Cerebellar cortex (tissue), 1 donor: ENCODE measurements around the gene SDF2L1.

Source experiments
- DNase-seq: peaks from one replicate; pipeline ENCODE4 v3.0.0-alpha.2; 2015; ENCODE audit warnings: low spot score

Gene SDF2L1

DNA sequence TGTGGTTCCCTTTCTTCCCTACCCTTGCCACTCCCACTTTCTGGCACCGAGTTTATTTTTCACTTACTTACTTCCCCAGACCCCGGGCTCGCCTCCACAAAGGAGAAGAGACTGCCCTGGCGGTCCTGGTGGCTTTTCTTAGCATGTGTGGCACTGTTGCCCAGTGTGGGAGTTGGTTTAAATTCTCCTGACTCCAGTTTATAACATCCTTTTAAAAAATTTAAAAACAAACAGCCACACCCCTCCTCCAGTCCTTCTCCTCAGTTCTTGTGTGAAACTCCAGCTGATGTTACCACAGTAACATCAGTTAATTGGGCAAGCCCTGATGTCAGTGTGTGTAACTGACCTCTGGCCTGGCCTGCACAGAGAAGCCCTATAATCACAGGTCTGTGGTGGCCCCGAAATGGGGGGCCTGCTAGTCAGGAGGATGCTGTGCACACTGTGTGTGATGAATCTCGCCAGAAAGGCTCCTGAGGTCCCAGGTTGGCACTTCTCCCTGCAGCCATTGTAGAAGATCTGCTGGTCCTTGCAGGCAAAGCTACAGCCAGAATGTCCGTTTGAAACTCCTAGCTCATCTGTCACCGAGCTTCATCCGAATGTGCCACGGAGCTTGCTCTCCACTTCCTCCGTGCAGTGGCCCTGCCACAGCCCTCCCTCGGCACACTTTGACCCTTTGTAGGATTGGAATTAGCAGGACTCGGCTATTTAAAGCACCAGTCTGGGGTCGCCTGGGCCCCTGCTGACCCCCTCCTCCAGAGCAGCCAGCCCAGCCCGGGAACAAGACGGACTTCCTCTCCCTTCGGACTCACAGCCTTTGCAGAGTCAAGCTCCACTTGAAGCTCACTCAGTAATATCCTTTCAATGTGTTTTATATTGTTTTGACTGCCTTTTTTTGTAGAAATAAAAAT, 19.8 kb upstream of the SDF2L1 start:
- peak; percentile 50 for DNase-seq

DNA sequence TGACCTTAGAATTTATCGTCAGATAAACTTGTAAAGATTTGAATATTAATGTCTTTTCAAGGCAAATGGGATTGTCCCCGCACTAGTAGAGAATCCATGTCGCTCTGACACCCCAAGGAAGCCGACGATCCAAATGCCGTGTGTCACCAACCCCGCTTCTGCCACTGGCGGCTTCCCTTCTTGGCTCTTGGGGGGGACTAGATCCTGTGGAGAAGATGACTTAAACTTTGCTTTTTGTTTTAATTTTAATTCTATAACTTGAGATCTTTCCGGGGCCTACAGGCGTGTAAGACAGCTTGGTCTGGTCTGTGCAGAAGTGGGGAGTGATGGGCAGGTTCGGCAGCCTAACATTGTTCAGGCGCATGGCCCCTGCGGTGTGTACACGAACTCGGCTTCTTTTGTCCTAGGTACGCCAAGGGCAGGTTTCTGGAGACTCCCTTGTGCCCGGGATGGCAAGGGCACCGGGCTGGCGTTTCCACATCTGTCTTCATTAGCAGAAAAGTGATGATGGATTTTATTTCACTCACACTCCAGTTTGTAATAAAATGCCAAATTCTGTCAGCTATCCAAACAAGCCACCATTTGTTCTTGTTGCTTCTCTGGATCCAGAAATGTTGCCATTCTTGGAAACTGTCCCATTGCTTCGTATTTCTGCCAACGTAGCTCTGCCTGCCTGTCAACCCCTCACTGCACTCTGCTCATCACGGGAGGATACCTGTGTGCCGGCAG, 19.0 kb upstream of the SDF2L1 start:
- DNase-seq = peak; percentile 73

GRCh38 chr22:21623648-21623970, 18.5 kb upstream of the SDF2L1 start:
- DNase-seq = peak; percentile 60

GRCh38 chr22:21624120-21624879, 17.8 kb upstream of the SDF2L1 start:
- peak; percentile 65 for DNase-seq

- no peak for DNase-seq
These were observed 17.0 kb upstream of the SDF2L1 start for GRCh38 chr22:21624880-21625791.

- no peak for DNase-seq
These were observed 15.9 kb upstream of the SDF2L1 start for GRCh38 chr22:21626073-21626734.

DNA sequence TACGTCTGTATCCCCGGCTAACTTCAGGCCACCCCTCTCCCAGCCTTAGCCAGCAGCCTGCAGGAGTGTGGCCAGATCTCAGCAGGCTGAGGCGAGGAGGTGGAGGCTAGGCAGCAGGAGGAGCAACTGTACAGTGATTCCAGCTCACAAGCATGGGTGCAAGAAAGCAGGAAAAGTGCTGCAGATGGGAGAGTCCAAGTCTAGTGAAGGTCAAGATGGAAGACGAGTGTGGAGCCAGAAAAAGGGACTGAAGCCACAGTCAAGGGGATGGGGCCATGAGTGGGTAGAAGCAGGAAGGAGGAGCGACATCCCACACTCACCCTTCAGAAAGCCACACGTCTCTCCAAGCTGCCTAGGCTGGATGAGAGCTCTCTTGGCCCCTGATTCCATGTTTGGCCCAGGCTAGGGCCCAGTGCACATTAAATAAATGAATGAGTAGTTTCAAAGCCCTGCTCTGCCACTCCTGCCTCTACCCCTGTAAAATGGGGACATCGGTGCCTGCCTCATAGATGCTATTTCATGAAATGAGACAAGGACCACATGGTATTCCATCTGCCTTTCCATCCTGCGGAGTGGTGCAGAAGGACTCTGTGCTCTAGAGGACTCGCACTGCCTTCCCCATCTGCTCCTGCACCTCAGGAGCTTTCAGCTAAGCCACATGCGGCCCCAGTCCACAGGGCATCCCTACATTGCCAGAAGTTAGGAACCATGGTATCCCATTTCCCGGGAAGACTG, 15.2 kb upstream of the SDF2L1 start:
- DNase-seq = peak; percentile 89

GRCh38 chr22:21628386-21629254, 13.5 kb upstream of the SDF2L1 start:
- DNase-seq = no peak

- peak; percentile 91 for DNase-seq
These were observed 12.6 kb upstream of the SDF2L1 start, which contains the start of gene YDJC for GRCh38 chr22:21629255-21630149. TSS of gene YDJC (minus strand) at chr22:21630022. CDS start at chr22:21630014, 8 bp downstream.

GRCh38 chr22:21631025-21631424, 11.1 kb upstream of the SDF2L1 start:
- DNase-seq = no peak

GRCh38 chr22:21632237-21632895, 9.7 kb upstream of the SDF2L1 start, which contains the start of gene CCDC116:
TSS of gene CCDC116 (plus strand) at chr22:21632760. CDS start at chr22:21633182, 422 bp downstream.
- no peak for DNase-seq

DNA sequence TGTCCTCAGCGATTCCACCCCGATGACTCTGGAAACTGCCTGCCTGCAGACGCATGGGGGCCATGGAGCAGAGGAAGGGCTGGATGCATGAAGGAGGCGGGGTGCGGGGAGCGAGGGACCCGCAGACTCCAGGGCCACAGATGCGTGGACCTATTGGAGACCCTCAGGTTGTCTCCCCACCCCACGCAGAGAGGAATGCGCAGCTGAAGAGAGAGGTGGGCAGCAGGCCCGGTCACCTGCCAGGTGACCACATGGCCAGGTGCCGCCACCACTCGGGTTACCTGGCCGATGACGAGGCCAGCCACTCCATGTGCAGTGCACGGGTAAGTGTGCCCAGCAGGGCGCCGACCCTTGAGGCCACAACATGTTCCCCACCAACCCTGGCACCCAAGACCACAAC, 9.2 kb upstream of the SDF2L1 start:
- no peak for DNase-seq

- DNase-seq = no peak
These were observed 8.6 kb upstream of the SDF2L1 start for GRCh38 chr22:21633481-21633880.

- no peak for DNase-seq
These were observed 8.0 kb upstream of the SDF2L1 start for GRCh38 chr22:21634081-21634480.

- no peak for DNase-seq
These were observed 7.3 kb upstream of the SDF2L1 start for GRCh38 chr22:21634844-21635243.

DNA sequence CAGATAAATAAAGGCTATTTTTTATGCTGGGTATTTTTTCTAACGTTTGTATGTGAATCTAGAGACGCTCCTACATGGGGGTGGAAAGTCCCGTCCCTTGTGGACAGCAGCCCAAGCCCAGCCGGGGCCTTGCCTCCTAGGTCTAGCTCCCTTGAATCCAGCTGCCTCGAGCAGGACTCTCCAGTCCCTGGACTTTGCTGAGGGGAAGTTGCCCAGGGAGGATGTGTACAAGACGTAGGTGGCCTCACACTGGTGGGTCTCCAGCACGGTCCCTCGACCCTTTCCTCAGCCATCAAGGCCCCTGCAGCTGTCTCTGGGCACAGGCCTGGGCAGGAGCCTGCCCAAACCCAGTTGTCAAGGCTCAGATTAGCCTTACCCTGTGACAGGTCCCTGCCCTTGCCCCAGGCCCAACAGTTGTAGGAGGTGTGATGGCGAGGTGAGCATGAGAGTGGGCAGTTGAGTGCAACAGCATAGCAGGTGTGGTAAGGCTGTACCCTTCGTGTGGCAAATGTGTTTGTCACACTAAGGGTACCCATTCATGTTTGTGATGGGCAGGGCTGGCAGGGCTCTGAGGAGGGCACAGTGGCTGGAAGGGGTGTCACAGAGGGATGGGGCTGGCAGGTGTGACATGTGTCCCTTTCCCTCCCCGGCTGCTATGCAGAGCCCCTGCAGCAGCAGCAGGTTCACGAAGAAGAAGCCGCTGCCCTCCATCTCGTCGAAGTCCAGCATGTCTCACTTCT, 6.2 kb upstream of the SDF2L1 start:
- no peak for DNase-seq
